SK-N-MC (cell line): ENCODE data around the gene LIN9.

Experiments used
- FOXP2 ChIP-seq: optimal IDR thresholded peaks from 2 replicates; pipeline ENCODE3; 2011; ENCODE audit warnings: mild to moderate bottlenecking, moderate library complexity; ENCODE audit not compliant: insufficient read depth; ENCODE audit errors: extremely low read length, control extremely low read depth
- POLR2AphosphoS5 ChIP-seq: IDR thresholded peaks from 2 replicates; pipeline ENCODE4 v1.6.1; 2012; ENCODE audit warnings: mild to moderate bottlenecking, low read depth, low read length, borderline replicate concordance

DNA sequence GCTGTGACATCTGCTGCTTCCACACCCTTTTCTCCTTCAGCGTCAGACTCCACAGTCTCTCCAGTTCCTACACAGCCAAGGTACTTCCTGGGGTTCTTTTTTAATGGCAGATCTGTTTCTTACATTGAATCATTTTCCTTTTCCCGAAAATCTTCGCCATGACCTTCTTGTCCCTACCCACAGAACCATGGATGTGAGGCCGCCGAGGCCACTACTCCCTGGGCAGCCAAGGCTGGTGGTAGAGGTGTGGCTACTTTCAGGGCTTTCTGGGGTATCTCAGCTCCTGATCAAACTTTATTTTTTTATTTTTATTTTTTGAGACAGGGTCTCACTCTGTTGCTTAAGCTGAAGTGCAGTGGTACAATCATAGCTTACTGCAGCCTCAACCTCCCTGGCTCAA, 9.5 kb upstream of the LIN9 start:
- TF ChIP-seq FOXP2 (no peak), POLR2AphosphoS5 (no peak)
